Central memory CD4-positive, alpha-beta T cell (primary cell): ENCODE results near the gene CNPY4.

Experiments
- DNase-seq: peaks from one replicate; pipeline ENCODE4 v3.0.0; 2022

CNPY4 gene

GRCh38 chr7:100169147-100169850 is 49.9 kb downstream of the CNPY4 start:
- DNase-seq, result no peak

- no peak for DNase-seq
Measured at GRCh38 chr7:100170101-100170897, 50.9 kb downstream of the CNPY4 start.

GRCh38 chr7:100171087-100171681 is 51.8 kb downstream of the CNPY4 start:
- no peak for DNase-seq

- DNase-seq, result no peak
Measured at GRCh38 chr7:100171840-100172239, 52.4 kb downstream of the CNPY4 start.

GRCh38 chr7:100173806-100174495 is 54.5 kb downstream of the CNPY4 start:
- DNase-seq, result no peak

- DNase-seq, result no peak
Measured at GRCh38 chr7:100174582-100174981, 55.1 kb downstream of the CNPY4 start.
